SH-SY5Y (cell line): ENCODE results near the gene DMPK.

Source experiments
- GATA2 ChIP-seq: IDR thresholded peaks from 2 replicates; pipeline ENCODE4 v1.6.1; 2011; ENCODE audit warnings: mild to moderate bottlenecking, low read depth, low read length
- GATA3 ChIP-seq: IDR thresholded peaks from 2 replicates; pipeline ENCODE4 v1.6.1; 2011; ENCODE audit warnings: low read depth, mild to moderate bottlenecking, low read length, moderate library complexity

The DMPK gene

DNA sequence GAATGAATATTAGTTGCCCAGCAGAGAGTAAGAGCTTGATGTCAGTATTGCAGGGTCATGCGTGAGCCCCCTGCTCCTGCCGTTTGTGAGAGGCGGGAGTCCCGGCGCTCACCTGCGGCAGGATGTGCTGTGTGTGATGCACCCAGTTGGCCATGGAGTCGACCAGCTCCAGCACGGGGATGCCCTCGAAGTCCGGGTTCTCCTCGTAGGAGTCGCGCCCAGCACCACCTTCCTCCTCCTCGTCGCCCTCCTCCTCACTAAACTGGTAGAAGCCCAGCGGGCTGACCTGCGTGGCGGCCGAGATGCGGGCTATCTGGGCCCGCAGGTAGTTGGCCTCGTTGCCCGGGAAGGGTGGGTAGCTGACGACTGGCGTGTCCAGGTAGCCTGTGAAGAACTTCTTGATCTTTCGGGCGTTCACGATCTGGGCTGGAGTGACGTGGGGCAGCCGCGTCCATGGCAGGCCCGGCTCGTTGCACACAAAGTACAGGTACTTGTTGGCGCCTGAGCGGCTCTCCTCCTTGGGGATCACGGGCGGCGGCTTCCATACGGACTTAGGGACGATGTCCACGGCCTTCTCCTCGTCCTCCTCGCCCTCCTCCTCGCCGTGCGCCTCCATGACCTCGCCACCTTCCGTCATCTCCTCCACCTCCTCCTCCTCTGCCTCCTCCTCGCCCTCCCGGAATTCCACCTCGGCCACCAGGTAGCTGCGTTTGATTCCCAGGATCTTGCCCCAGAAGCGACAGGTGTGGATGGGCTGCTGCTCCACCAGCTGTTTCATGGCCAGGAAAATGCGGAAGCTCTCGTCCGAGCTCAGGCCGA is 22.1 kb upstream of the DMPK start:
- no peak for TF ChIP-seq GATA3
- no peak for TF ChIP-seq GATA2

DNA sequence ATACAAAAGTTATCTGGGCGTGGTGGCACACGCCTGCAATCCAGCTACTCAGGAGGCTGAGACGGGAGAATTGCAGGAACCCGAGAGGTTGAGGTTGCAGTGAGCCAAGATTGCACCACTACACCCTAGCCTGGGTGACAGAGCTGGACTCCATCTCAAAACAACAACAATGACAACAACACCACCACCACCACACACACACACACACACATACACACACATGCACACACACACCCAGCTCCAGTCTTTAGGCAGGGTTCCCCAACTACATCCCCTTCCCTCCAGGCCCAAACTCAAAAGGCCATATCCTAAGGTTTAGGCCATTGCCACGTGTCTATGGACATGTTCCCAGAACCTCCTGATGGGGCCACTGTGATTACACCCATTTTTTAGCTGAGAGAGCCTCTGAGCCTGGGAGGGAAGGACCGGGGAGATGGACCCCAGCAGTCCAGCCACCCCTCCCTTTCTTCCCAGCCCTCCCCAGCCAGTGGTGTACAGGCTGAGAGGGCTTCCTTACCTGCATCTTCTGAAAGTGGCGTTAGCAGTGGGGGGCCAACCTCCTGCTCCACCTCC is 19.4 kb upstream of the DMPK start:
- no peak for TF ChIP-seq GATA3
- no peak for TF ChIP-seq GATA2

DNA sequence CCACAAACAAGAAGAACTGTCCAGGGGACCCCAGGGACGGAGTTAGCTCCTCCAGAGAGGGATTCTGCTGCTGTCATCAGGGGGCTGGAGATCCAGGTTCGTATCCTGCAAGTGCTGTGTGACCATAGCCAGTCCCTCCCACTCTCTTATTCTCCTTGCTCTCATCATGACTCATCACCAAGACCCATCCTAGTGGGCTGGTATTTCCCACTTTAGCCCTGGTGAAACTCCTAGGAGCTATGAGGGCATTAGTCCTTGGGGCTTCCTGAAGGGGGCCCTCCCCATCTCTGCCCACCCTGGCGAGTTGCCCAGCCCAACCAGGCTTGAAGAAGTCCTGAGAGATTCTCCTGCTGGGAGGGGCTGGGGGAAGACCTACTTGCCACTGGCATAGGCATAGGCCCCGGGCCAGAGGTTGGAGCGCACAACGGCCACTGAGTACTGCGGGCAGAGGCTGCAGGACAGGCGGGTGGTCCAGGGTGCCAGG is 17.8 kb upstream of the DMPK start:
- TF ChIP-seq GATA3 (no peak), GATA2 (no peak)

DNA sequence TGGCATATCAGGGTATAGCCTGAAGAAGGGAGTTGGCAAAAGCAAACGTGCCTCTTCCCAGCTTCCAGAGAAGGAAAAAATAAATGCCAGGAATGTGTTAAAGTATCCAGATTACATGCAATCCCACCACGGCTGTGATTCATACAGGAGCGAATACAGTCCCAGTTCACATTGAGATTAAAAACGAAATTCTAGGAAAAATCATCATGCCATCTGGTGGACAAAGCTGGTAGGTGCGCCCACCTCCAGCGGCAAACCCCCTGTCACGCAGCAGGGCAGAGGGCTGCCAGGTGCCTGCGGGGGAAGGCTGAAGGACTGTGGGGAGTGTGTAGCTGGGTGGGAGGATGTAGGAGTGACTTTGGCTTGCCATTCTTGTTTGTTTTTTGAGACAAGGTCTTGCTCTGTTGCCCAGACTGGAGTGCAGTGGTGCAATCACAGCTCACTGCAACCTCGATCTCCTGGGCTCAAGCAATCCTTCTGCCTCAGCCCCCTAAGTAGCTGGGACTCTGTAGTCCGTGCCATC is 16.8 kb upstream of the DMPK start:
- TF ChIP-seq GATA2 (no peak), GATA3 (no peak)

DNA sequence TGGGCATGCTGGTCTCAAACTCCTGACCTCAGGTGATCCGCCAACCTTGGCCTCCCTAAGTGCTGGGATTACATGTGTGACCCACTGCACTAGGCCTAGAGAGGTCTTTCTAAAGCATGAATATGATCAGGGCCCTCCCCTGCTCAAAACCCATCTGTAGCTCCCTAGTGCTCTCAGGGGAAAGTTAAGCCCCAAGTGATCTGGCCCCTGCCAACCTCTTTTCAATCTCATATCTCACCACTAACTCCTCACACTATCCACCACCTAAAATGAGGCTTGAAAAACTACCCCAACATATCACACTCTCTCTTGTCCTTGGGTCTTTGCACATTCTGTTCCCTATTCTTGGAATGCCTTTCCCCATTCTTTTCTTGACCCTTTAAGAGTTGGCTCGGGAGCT is 12.3 kb upstream of the DMPK start:
- TF ChIP-seq GATA3 (no peak), GATA2 (no peak)

DNA sequence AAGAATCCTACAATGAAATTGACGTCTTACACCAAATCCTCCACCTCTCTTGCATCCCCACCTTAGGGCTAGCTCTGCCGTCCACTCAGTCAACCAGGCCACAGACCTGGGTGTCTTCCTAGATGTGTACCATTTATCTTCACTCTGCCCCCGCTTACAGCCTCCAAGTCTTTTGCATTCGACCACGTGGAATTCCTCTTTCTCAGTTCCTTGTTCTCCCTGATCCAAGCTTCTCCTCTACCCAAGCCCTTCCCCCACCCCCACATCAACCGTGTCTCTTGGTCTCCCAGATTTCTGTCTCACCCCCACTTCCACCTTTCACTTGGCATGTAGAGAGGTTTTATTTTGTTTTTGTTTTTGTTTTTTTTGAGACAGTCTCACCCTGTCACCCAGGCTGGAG is 11.6 kb upstream of the DMPK start:
- no peak for TF ChIP-seq GATA3
- TF ChIP-seq GATA2 = no peak

DNA sequence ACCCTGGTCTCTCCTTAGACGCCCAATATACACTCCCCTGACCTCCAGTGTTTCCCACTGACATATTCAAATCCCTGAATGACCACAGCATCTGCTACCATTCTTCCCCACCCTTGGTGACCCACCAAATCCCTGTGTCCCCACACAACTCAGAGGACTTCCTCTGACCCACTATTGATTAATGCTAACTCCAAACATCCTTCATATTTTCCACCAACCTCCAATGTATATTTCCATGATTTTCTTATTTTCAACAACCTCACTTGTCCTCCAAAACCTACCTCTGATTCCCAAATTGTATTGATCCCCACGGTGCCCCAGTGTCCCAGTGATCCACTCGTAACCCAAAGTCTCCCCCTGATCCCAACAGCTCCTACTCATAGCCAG is 10.9 kb upstream of the DMPK start:
- TF ChIP-seq GATA2 = no peak
- no peak for TF ChIP-seq GATA3

DNA sequence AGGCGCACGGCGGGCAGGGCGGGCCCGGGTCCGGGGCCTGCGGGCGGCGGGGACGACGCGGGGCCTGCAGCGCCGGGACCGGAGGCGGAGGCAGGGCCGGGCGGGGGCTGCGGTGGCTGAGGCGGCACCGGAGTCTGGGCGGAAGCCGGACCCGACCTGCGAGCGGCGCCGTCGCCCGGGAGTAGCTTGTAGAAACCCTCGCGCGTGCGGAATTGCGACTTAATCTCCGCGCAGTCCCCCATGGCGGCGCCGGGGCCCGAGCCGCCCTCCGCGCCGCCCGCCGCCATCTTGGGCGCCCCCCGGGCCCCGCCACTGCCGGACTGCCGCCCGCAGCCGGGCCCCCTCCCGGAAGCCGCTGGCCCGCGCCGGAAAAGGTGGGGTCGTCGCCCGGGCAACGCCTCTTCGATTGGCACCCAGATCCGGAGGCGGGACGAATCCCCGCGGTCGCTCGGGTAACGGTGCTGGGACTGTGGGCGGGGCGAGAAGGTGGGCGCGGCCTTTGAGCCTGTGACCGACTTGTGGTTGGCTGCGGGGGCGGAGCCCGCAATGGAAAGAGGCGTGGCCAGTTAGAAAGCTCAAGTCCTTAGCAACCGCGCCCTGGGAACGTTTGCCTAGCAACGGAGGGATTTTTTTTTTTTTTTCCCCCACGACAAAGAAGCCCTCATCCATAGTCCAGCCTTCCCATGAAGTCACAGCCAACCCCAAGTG is 10.3 kb upstream of the DMPK start, which contains the start of gene DMWD:
TSS of gene DMWD (minus strand) at position 376 of the 708 bp plus-strand sequence. CDS start at position 287, 89 bp downstream.
- TF ChIP-seq GATA2 (no peak), GATA3 (no peak)

DNA sequence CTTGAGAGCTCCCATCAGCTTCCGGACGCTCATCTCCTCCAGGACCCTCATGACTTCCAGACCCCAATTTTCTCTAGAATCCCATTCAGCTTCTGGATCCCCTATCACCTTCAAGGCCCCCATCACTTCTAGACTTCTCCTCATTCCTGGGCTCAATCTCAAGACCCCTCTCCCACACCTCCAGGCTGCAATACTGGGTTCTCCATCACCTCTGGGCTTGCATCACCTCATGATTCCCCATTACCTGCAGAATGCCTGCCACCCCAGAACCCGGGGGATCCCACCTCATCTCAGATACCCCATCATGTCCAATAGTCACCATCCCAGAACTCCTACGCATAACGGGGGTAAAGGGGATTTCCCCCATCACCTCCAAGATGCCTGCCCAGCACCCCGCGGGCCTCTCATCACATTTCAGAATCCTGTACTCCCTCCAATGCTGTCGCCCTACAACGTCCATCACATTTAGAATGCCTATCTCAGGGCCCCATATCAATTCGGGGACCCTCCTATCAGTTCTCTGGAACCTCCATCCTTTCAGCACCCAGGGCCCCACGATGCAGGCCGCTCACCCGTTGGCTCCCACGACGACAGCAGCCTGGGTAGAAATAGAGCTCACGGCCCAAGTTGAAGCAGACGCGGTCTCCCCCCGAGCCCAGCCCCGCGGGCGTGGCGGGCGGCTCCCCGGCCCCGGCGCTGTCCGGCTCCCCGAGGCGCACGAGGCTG is 9.6 kb upstream of the DMPK start:
- TF ChIP-seq GATA2 (no peak), GATA3 (no peak)

DNA sequence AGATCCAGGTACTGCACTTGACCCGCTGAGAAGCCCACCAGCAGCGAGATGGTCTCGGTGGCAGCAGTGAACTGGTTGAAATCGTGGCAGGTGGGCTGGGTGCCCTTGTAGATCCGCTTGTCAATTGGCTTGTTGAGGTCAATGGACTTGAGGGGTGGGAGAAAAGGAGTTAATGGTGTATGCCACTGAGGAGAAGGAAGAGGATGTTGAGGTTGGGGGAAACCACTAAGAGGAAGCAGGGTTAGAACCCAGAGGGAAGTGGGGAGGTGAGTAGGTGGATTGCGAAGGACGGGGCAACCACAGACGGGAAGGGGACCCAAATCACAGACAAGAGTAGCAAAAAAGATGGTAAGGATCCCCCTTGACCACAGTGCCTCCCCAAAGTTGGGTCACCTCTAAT is 8.7 kb upstream of the DMPK start:
- no peak for TF ChIP-seq GATA2
- TF ChIP-seq GATA3 = no peak

DNA sequence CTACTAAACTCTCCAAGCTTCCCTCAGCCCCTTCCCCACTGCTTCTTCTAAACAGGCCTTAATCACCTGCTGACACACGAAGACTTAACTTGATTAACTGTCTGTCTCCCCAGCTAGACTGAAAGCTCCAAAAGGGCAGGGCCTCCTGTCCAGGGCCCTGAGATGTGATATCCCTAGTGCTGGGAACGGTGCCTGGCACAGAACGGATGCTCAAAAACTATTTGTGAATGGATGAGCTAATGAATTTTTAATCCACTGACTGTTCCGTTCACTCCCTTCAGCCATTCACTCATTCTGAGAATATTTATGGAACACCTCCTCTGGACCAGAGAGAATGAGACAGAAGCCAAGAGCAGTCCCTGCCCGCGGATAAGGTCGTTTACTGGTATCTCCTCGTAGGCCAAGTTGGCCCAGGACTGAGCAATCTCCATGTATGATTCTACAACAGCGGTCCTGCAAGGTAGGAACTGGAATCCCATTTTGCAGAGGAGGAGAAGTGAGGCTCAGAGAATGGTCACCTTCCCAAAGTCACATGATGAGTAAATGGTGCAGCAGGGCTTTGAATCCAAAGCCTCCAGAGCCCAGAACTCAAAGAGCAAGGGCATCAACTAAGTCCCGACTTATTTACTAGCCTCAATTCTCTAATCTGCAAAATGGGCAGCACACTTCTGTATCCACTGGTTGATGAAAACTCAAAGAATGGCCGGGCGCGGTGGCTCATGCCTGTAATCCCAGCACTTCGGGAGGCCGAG is 6.9 kb upstream of the DMPK start:
- no peak for TF ChIP-seq GATA2
- TF ChIP-seq GATA3 = no peak

DNA sequence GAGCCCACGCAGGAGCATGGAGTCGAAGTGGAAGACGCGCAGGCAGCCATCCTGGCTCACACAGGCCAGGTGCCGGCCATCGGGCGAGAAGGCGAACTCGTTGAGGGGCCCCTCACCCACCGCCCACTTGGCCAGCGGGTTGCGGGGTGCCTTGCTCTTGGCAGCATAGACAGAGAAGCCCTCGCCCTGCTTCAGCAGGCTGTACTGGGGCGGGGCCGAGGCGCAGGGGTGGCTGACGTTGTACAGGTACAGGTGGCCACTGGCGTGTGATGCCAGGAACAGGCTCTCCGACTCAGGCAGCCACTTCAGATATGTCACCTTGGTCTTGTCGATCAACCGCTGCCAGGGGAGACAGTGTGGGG is 4.2 kb upstream of the DMPK start:
- TF ChIP-seq GATA3 (no peak), GATA2 (no peak)
